HG03457 (cell line): ENCODE data around the gene MORC2.

Experiments
- ATAC-seq: cut with Tn5 transposase; IDR thresholded peaks from one replicate; pipeline ENCODE4 v1.9.1; 2021; ENCODE audit warnings: moderate number of reproducible peaks; ENCODE audit not compliant: unreplicated experiment

The MORC2 gene

DNA sequence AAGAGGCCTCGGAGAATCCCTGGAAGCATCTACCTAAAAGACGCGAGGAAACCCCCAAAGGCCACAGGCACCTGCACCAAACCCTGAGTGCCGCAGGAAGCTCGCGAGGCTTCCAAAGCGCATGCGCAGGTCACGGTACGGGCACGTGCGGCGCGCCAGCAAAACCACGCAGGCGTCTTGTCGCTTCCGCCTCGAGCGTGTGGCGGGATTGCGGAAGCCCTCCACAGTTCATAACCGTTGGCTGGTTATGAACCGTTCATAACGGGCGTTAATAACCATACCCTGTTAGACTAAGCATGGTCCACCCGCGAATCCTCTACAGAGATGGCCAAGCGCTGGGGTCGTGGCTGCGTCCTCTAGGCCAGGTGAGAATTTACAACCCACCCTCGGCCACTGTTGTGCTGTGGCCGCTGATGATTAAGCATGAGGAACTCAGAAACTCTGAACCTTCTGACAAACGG is 46.4 kb downstream of the MORC2 start:
- no peak for ATAC-seq

DNA sequence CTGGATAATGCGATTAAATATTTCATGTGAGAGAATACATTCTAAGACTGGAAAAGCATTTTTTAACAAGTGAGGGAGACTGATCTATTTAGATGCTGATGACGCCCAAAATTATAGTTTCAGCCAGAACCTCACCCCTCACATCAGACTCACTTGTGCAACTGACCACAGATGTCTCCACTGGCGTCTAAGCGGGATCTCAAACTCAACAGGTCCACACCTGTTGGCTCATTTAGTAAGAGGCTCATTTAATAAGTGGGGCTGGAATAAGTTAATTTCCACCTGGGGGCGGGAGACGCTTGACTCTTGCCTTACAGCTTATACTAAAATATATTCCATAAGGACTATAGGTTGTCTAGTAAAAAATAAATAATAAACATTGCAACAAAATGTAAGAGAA is 47.5 kb downstream of the MORC2 start:
- no peak for ATAC-seq

DNA sequence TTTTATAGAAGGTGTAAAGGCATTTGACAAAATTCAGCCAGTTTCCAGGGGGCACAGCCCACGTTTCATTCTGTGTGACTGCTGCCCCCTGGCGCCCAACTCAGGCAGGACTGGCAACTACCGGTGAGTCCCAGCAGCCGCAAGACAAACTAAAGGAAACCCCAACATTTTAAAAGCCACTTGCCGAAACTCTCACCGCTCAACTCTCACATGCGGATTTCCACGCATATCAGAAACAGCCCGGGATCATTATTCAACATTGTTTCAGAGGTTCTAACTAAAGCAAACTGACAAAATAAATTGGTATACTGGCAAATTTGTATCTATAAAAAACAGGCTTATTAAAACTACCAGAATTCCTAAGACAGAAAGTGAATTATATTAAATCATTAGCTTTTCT is 48.2 kb downstream of the MORC2 start:
- no peak for ATAC-seq

DNA sequence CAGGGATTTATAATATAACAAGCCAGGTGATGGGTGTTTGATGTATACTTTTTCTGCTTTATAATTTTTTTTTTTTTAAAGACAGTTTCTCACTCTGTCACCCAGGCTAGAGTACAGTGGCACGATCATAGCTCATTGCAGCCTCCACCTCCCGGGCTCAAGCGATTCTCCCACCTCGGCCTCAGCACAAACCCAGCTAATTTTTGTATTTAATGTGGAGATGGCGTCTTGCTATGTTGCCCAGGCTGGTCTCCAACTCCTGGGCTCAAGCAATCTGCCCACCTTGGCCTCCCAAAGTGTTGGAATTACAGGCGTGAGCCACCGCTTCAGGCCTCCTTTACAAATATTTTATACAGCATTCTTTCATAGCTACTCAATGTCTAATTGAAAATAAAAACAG is 48.6 kb downstream of the MORC2 start:
- ATAC-seq = no peak

DNA sequence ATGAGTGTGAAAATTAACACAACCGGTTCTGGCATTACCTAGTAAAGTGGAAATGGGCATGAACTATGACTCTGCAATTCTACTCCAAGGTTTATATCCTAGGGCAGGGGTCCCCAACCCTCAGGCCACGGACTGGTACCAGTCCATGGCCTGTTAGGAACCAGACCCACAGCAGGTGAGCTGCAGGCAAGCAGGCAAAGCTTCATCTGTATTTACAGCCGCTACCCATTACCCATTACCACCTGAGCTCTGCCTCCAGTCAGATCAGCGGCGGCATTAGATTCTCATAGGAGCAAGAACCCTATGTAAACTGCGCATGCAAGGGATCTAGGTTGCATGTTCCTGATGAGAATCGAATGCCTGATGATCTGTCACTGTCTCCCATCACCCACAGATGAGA is 49.8 kb downstream of the MORC2 start:
- ATAC-seq = no peak

DNA sequence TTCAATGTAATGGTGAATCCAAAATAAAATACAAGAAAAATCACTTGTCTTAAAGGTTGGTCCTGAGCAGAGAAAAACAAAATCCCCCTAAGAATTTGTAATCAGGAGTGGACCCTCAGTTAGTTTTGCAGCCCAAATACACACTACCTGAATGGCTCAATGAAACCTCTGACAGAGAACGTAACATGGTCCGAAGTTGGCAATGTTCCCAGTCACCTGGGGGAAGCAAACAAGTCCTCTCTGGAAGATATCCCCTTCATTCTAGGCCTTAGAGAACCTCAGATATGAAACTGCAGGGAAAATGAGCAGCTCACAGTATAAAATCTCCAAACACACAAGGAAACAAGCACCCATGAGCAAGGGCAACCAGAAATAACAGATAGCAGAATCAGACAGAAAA is 58.2 kb downstream of the MORC2 start:
- ATAC-seq = no peak

DNA sequence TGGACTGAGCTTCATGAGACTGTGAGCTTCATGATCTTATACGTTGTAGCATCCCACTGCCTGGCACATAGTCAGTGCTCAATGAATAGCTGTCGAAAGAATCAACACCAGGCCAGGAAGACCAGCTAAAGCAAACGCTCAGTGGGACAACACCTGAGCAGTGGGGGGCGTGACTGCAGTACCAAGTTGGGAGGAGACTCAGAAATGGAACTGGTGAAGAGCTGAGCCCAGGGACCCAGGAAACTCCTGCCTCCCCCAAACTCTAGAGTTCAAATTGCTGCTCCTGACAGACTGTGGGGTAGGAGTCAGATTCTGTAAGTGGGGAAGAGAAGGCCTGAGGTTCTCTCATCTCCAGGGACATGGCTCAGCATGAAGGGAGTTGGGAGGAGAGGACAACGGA is 59.3 kb downstream of the MORC2 start:
- ATAC-seq = no peak

DNA sequence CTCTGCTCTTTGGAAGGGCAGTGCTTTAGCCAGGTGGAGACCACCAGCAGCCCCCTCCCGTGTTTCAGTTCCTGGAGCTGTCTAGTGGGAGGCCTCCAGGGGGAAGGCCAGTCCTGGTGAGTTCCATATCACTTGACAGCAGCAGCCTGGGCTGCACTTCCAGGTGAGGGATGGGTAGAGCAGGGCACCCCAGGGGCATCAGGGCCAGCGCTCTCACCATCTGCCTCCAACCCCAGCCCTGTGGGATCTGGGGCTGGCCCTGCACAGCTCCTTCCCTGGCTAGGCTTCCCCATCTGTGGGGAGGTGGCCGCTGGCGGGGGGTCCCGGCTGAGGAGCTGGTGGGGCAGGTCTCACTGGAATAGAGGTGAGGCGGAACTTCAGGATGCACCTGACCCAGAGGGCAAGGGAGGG is 60.5 kb downstream of the MORC2 start:
- no peak for ATAC-seq

DNA sequence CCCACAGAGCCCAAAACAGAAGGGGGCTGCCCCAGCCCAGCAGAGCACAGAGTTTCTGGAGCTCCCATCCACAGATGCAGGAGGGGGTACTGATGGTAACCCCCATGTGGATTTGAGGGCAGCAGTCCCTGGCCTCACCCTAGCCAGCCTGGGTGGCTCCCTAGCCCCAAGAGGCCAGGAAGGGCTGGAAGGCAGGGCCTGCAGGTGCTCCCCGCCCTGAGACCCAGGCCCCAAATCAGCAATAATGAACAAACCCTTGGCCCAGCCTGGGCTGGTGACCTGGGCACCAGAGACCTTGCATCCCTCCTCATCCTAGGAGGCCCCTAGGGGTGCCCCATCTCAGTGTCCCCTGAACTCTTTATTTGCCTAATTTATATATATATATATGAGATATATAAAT is 61.6 kb downstream of the MORC2 start:
- ATAC-seq = no peak

DNA sequence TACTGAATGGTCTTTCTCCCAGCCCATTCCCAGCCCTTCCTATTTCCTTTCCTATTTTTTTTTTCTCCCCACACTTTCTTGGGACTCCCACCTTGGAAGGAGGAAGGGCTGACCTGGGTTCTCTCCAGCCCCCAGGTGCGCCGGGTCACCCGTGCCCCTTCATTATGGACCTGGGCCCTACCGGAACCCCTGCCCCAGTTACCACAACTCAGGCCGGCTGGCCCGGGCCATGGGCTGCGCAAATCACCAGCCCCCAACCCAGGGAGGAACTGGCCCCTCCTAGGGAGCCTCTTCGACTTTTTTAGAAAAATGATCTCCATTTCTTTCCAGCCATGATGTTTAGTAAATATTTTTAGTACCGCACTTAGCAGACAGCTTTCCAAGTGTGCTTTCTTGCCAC is 62.2 kb downstream of the MORC2 start:
- no peak for ATAC-seq

DNA sequence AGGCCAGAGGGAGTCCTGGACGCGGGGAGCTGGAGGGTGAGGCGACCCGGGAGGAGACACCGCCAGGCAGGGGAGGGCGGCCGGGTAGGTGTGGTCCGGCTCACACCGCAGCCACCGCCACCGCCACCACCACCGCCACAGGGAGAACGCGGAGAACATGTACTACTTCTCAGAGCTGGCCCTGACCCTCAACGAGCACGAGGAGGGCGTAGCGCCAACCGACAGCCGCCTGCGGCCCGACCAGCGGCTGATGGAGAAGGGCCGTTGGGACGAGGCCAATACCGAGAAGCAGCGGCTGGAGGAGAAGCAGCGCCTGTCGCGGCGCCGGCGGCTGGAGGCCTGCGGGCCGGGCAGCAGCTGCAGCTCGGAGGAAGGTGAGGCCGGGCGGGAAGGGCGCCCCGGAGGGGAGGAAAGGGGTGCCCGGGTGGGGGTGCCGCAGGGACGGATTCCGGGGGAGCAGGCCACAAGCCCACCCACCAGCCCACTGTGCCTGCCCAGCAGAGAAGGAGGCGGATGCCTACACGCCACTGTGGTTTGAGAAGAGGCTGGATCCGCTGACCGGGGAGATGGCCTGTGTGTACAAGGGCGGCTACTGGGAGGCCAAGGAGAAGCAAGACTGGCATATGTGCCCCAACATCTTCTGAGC is 62.8 kb downstream of the MORC2 start:
- no peak for ATAC-seq

DNA sequence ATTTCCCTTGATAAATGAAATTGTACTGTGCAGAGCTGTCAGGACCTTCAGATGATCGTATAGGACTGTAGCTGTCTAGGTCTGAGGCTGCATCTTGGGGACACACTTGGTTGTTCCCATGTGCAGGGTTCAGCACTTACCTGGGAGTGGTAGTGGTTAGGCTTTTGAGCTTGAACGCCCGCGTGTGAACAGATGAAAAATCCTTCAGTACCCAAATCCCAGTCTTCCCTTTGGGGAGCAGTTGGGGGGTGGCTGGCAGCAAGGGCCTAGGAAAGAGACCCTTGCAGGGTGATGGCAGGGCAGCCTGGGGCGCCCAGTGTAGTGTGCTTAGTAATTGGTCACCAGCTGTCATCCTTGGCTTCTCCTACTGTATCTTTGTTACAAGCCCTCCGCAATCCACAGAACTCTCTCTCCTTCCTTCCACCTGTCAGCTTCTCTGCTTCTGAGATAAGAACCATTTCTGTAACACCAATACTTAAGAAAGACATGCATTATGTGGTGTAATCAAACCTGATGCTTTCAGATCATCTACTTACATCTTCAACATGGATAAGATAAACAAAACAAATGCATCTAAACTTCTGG is 64.6 kb downstream of the MORC2 start:
- no peak for ATAC-seq

DNA sequence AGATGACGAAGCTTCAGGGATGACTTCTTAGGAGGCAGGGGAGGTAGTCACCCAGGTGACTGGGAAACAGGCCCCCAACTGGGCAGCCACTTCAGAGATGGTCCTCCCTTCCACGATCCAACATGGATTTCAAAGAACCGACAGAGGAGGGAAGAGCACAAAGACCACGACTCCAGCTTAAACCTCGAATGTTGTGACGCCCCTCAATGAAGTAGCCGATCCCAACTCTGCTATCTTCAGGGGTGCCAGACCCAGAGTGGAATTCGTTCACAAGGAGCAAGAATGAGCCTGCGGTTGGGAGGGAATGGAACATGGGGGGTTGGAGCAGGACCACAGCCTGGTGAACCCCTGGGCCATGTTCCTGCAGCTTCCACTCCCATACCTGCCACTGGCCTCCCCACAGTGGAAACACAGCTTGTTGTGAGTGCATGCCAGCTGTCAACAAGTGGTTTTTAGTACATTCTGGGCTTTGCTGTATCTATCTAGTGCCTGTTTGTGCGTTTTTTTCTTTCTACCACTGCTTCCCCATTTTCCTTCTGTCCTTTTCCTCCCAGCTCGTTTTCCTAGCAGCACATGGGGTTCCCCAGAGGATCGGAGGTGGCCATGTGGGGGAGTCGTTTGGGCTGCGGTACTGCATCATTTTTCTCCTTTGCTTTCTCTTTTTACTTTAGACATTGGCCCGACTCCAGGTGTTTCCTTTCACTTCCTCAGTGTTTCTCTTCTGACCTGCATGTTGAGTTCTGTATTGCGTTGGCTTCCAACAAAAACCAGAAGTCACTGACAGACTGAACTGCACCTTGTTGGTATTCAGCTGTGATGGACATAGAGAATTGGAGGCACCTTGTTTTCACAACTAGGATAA is 65.8 kb downstream of the MORC2 start:
- no peak for ATAC-seq

DNA sequence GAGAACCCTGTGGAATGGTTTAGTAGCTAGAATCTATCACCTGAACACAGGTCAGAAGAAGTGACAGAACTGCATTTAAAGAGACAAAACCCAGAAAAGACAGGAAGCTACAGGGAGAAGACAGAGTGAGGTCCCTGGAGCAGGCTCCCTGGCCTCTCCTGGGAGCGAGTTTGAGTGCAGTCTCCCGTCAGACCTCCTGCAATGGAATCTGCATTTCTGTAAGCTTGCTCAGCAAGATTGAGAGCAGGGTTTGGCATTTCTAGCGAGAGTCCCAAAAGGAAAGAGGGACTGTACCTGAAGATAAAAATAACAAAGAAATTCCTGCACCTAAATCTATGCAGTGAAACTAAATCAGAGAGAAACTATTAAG is 74.2 kb downstream of the MORC2 start:
- no peak for ATAC-seq

DNA sequence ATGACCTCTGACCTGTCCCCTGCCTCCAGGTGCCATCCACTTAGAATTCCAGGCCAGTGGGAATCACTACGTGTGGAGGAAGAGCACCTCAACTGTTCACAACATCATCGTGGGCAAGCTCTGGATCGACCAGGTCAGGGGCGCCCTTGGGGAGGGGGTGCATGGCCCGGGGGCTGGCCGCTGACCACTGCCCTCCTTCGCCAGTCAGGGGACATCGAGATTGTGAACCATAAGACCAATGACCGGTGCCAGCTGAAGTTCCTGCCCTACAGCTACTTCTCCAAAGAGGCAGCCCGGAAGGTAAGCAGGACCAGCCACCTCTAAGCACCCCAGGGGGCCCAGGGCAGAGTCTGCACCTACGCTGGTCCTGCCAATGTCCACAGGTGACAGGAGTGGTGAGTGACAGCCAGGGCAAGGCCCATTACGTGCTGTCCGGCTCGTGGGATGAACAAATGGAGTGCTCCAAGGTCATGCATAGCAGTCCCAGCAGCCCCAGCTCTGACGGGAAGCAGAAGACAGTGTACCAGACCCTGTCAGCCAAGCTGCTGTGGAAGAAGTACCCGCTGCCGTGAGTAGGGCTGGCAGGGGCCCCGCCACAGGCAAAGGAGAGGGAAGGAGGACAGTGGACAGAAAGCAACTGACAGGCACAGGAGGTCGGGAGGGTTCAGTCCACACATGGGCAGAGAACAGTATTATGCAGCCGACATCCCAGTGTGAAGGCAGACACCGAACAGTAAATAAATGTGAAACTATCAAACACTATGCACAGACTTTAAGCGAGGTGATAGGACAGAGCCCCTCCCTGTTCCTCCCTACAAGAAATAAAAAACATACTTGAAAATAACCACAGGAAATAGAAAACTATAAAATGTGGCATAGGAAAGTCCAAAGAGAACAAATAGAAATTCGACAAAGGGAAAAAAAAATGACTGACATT is 74.9 kb downstream of the MORC2 start:
- no peak for ATAC-seq

DNA sequence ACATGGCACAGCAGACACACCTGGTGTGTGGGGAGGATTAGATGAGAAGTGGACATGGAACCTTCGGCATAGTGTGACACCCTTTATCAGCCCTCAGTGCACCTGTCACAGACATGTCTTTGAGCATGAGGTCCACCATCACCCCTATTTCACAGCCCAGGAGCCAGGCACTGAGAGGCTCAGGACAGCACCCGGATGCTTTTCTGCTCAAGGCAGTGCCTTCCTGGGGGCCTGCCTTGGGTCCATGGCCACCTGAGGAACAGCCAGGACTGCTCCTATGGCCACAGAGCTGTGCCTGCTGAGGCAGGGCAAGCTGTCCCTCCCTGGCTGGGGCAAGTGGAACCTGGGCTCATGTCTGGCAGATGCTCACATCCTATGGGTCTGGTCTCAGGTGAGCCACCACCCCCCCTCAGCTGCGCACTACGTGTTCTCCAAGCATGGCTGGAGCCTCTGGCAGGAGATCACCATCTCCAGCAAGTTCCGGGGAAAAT is 75.8 kb downstream of the MORC2 start:
- no peak for ATAC-seq

DNA sequence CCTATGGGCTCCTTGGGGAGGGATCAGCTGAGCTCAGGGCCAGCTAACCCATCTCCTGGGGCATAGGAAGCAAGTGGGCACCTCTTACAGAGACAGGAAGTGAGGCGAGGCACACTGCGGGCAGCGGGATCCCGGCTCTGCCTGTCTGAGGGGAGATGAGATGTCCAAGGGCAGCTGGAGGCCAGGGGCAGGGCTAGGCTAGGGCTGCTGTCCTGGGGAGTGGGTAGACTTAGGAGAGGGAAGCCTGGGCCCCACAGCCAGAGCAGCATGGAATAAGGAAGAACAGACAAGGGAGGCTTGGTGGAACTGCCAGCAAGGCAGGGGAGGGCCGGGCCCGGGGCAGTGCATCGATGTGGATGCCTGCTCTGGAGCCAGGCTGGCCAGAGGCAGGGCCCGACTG is 76.3 kb downstream of the MORC2 start:
- no peak for ATAC-seq

DNA sequence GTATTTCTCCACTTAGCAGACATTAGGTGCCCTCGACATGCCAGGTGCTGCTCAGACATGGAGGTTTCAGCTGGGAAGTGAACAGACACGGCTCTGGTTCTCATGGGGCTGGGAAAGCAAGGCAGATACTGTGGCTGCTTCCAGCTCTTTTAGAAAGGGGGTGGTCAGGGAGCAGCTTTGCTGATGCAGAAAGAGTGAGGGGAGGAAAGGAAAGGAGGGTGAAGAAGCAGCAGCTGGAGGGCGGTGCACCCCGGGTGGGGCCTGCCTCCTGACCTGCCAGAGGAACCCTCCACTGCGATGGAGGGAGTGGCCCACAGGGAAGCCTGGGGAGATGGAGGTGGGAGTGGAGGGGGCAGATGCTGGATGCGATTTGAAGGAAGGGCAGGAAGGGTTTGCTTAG is 76.8 kb downstream of the MORC2 start:
- ATAC-seq = no peak

DNA sequence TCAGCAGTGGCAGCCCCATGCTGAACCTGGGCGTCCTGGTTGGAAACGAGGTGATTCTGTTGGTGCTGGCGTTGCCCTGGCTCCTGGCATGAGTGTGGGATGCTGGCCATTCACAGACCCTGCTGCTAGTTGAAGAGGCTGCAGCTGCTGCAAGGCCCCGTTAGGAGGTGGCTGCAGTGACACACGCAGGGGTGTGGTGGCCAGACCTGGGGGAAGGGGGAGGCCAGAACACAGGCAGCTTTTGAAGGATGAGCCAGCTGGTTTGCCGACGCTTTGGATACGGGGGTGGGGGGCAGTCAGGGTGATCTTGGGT is 77.2 kb downstream of the MORC2 start:
- no peak for ATAC-seq

DNA sequence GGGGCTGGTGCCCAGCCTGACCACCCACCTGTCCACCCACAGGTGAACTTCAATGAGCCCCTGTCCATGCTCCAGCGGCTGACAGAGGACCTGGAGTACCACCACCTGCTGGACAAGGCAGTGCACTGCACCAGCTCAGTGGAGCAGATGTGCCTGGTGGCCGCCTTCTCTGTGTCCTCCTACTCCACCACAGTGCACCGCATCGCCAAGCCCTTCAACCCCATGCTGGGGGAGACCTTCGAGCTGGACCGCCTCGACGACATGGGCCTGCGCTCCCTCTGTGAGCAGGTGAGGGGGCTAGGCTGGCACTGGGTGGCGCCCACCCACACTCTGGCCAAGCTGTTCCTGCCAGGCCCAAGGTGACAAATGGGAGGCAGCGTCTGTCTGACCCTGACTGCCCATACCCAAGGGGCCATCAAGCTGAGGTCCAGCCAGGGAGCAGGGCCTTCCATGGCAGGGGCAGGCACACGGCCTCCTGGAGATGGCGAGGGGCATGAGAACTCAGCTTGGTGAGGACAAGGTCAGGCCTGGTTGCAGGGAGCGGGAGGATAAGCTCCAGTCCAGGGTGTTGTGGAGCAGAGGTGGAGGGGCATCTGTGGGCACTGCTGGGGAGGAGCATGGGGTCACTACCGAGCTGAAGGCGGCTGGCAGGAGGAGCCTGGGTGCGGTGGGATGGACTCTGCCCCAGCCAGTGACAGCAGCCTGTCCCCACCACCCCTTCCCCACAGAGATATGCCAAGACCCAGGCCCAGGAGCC is 77.7 kb downstream of the MORC2 start:
- ATAC-seq = no peak
